IMR-90 (cell line): ENCODE data around the gene MAP2K2. TPM values are rescaled to one million over a fixed set of nuclear protein-coding genes. Genes with fewer than 3 reads are reported as not detected.

ENCODE experiments used
- ATAC-seq: fragments of 200-7000 bp; cut with Tn5 transposase; 2 replicates; pipeline ENCODE4 v1.9.1; 2020; ENCODE audit warnings: low read depth, mild to moderate bottlenecking, moderate library complexity
- BruUV-seq: library from RNA; stranded (reverse); fragments of 400-500 nt; replicated peaks from 2 replicates; lab custom pipeline; 2021; lab: Mats Ljungman, UMichigan
- CTCF ChIA-PET: fragments of 300-600 bp; formaldehyde crosslinking; extraction: SDS; loops from one replicate; lab custom pipeline; 2021; ENCODE audit warnings: antibody characterized with exemption; lab: Yijun Ruan, JAX
- POLR2A ChIA-PET: fragments of 300-600 bp; sonication (Branson Sonifier 250); formaldehyde crosslinking; loops from one replicate; lab custom pipeline; 2022; ENCODE audit warnings: antibody characterized with exemption; ENCODE audit not compliant: unreplicated experiment; lab: Charles Lee
- DNase-seq: peaks from one replicate; pipeline ENCODE4 v3.0.0; 2013
- H2AFZ ChIP-seq: replicated peaks from 2 replicates; pipeline ENCODE3; 2013; ENCODE audit warnings: low read length, mild to moderate bottlenecking; ENCODE audit not compliant: poor library complexity
- H2AK5ac ChIP-seq: 2 replicates; pipeline ENCODE4 v1.6.1; 2013; ENCODE audit warnings: low read depth, low read length, inconsistent platforms
- H2AK9ac ChIP-seq: replicated peaks from 2 replicates; pipeline ENCODE3; 2013; ENCODE audit warnings: mild to moderate bottlenecking, low read depth, low read length, moderate library complexity; ENCODE audit not compliant: poor library complexity
- H2BK120ac ChIP-seq: 2 replicates; pipeline ENCODE4 v1.6.1; 2013; ENCODE audit warnings: low read depth, low read length, inconsistent platforms
- H2BK15ac ChIP-seq: 3 replicates; pipeline ENCODE4 v1.6.1; 2013; ENCODE audit warnings: low read depth, low read length, inconsistent platforms
- H2BK20ac ChIP-seq: 2 replicates; pipeline ENCODE4 v1.6.1; 2013; ENCODE audit warnings: low read depth, mild to moderate bottlenecking, inconsistent platforms, low read length, moderate library complexity
- H2BK5ac ChIP-seq: 2 replicates; pipeline ENCODE4 v1.6.1; 2013; ENCODE audit warnings: mild to moderate bottlenecking, low read depth, low read length, inconsistent platforms; ENCODE audit not compliant: poor library complexity, severe bottlenecking
- H3K14ac ChIP-seq: replicated peaks from 2 replicates; pipeline ENCODE4 v1.6.1; 2013; ENCODE audit warnings: low read depth, low read length, inconsistent platforms
- H3K18ac ChIP-seq: 2 replicates; pipeline ENCODE4 v1.6.1; 2013; ENCODE audit warnings: low read depth, low read length, control low read depth
- H3K23ac ChIP-seq: 2 replicates; pipeline ENCODE4 v1.6.1; 2013; ENCODE audit warnings: low read depth, low read length, inconsistent platforms
- H3K27ac ChIP-seq: 2 replicates; pipeline ENCODE4 v1.5.1; 2013; ENCODE audit warnings: mild to moderate bottlenecking, control low read depth, low read length; ENCODE audit not compliant: insufficient read depth
- H3K27me3 ChIP-seq: 2 replicates; pipeline ENCODE4 v1.6.1; 2013; ENCODE audit warnings: low read length; ENCODE audit not compliant: control insufficient read depth, insufficient read depth
- H3K36me3 ChIP-seq: 2 replicates; pipeline ENCODE4 v1.6.1; 2013; ENCODE audit warnings: low read length, mixed read lengths; ENCODE audit not compliant: control insufficient read depth, insufficient read depth
- H3K4ac ChIP-seq: 2 replicates; pipeline ENCODE4 v1.6.1; 2013; ENCODE audit warnings: low read depth, low read length, inconsistent platforms
- H3K4me1 ChIP-seq: 2 replicates; pipeline ENCODE4 v1.6.1; 2013; ENCODE audit warnings: low read length, mixed read lengths; ENCODE audit not compliant: control insufficient read depth, insufficient read depth
- H3K4me2 ChIP-seq: 2 replicates; pipeline ENCODE4 v1.6.1; 2013; ENCODE audit warnings: low read depth, mild to moderate bottlenecking, control low read depth, low read length, moderate library complexity
- H3K4me3 ChIP-seq: 2 replicates; pipeline ENCODE4 v1.5.1; 2013; ENCODE audit warnings: low read depth, mild to moderate bottlenecking, control low read depth, low read length, moderate library complexity; ENCODE audit not compliant: insufficient read depth
- H3K56ac ChIP-seq: 2 replicates; pipeline ENCODE4 v1.6.1; 2013; ENCODE audit warnings: low read length, inconsistent platforms; ENCODE audit not compliant: insufficient read depth; ENCODE audit errors: extremely low read depth
- H3K79me1 ChIP-seq, 2 experiments: 2 replicates each; pipeline ENCODE4 v1.6.1; 2013; ENCODE audit warnings: low read length in 2 of 2, inconsistent platforms in 1 of 2, low read depth in 1 of 2
- H3K9ac ChIP-seq: 2 replicates; pipeline ENCODE4 v1.6.1; 2013; ENCODE audit warnings: low read depth, low read length, control low read depth
- H3K9me1 ChIP-seq: 2 replicates; pipeline ENCODE4 v1.6.1; 2013; ENCODE audit warnings: low read length, inconsistent platforms; ENCODE audit not compliant: insufficient read depth
- H3K9me3 ChIP-seq: 2 replicates; pipeline ENCODE4 v1.6.1; 2013; ENCODE audit warnings: low read length; ENCODE audit not compliant: control insufficient read depth, insufficient read depth
- H4K20me1 ChIP-seq: 2 replicates; pipeline ENCODE4 v1.6.1; 2013; ENCODE audit warnings: low read length, inconsistent platforms; ENCODE audit not compliant: insufficient read depth
- H4K5ac ChIP-seq: 2 replicates; pipeline ENCODE4 v1.6.1; 2013; ENCODE audit warnings: mild to moderate bottlenecking, low read depth, low read length, control low read depth
- H4K8ac ChIP-seq, 2 experiments: 2 replicates each; pipeline ENCODE4 v1.6.1; 2013; ENCODE audit warnings: low read depth in 2 of 2, low read length in 2 of 2, control low read depth in 1 of 2, inconsistent platforms in 1 of 2
- H4K91ac ChIP-seq: 2 replicates; pipeline ENCODE4 v1.6.1; 2013; ENCODE audit warnings: low read depth, low read length, inconsistent platforms; ENCODE audit not compliant: insufficient read depth
- BHLHE40 ChIP-seq: fragments of 150-350 bp; IDR thresholded peaks from 2 replicates; pipeline ENCODE4 v1.6.1; 2016; ENCODE audit warnings: mild to moderate bottlenecking, low read depth, low read length
- CHD1 ChIP-seq: IDR thresholded peaks from 2 replicates; pipeline ENCODE4 v1.6.1; 2012; ENCODE audit warnings: low read depth, low read length, improper control_type of control experiment
- CTCF ChIP-seq: conservative IDR thresholded peaks from 2 replicates; pipeline ENCODE4 v1.5.1; 2012; ENCODE audit warnings: mild to moderate bottlenecking, low read depth, low read length, improper control_type of control experiment
- FOS ChIP-seq: fragments of 150-350 bp; IDR thresholded peaks from 2 replicates; pipeline ENCODE4 v1.6.1; 2016; ENCODE audit warnings: low read depth, low read length
- MAFK ChIP-seq: IDR thresholded peaks from 2 replicates; pipeline ENCODE4 v1.6.1; 2012; ENCODE audit warnings: low read depth, low read length, improper control_type of control experiment
- MAZ ChIP-seq: IDR thresholded peaks from 2 replicates; pipeline ENCODE4 v1.6.1; 2012; ENCODE audit warnings: low read depth, mild to moderate bottlenecking, low read length, improper control_type of control experiment, moderate library complexity, borderline replicate concordance
- MXI1 ChIP-seq: IDR thresholded peaks from 2 replicates; pipeline ENCODE4 v1.6.1; 2012; ENCODE audit warnings: low read depth, mild to moderate bottlenecking, low read length, moderate library complexity, borderline replicate concordance
- NFE2L2 ChIP-seq: fragments of 150-350 bp; IDR thresholded peaks from 2 replicates; pipeline ENCODE4 v1.6.1; 2016; ENCODE audit warnings: low read depth, mild to moderate bottlenecking, low read length
- SMC3 ChIP-seq: fragments of 150-350 bp; IDR thresholded peaks from 2 replicates; pipeline ENCODE4 v1.6.1; 2016; ENCODE audit warnings: low read depth, mild to moderate bottlenecking, antibody characterized with exemption, low read length, moderate library complexity
- WGBS, 2 experiments: methylation state at CpG; one replicate each; pipeline versions ENCODE4 v1.1.5 to v1.1.7; 2013; ENCODE audit warnings: missing lambda C conversion rate in 2 of 2; ENCODE audit not compliant: insufficient read length in 1 of 2; ENCODE audit errors: extremely low coverage in 2 of 2; 5-methylcytosine and 5-hydroxymethylcytosine counted together
- dilution Hi-C: fragments of 300-500 bp; cut with HindIII; formaldehyde crosslinking; loops from one replicate; pipeline ENCODE4 v1.14.3; 2018; ENCODE audit warnings: low sequenced_read_pairs; ENCODE audit not compliant: unreplicated experiment
- in situ Hi-C: fragments of 300-500 bp; cut with MboI; formaldehyde crosslinking; loops from 3 replicates; pipeline ENCODE4 v1.14.3; 2019; ENCODE audit warnings: low sequenced_read_pairs, inconsistent platforms, mixed read lengths
- intact Hi-C: fragments of 100-400 bp; cut with micrococcal nuclease; formaldehyde crosslinking; loops from 2 replicates; pipeline ENCODE4 v1.10.0; 2022
- polyA plus RNA-seq, 3 experiments: library from polyadenylated mRNA; depleted of rRNA; stranded (reverse); fragments of >200 nt; gene quantifications; 2 replicates each; pipeline ENCODE4 v1.2.3, GENCODE V29; 2012; ENCODE audit warnings: low replicate concordance in 1 of 3
- total RNA-seq: library from RNA; depleted of rRNA; stranded (reverse); fragments of >200 nt; gene quantifications from 2 replicates; pipeline ENCODE4 v1.2.3, GENCODE V29; 2012
- TF ChIP-seq, protein P1 (sequence below): fragments of 150-350 bp; IDR thresholded peaks from 2 replicates; pipeline ENCODE4 v1.6.1; 2016; ENCODE audit warnings: low read depth, mild to moderate bottlenecking, low read length, moderate library complexity, borderline replicate concordance

The MAP2K2 gene
- total and polyA plus RNA-seq, 2 of the 4 experiments (the other 2 are of a cell fraction): 115 to 151 TPM

DNA sequence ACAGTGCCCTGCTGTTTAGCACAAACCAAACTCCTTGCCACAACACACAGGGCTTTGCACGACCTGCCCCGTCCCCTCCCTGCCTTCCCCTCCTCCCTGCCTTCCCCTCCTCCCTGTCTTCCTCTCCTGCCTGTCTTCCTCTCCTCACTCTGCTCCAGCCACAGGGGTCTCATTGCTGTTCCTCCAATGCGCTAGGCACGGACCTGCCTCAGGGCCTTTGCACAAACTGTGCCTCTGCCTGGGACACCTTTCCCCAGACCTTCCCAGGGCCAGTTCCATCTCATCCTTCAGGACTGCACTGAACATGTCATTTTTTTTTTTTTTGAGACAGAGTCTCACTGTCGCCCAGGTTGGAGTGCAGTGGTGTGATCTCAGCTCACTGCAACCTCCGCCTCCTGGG lies 27.7 kb upstream of the MAP2K2 start:
- H3K14ac ChIP-seq: no peak overlapping the region
- H3K27me3 ChIP-seq: peaks cover 22% of the 10 kb centered on the region
- H2AK9ac ChIP-seq: no peak overlapping the region
- H2BK5ac ChIP-seq: no peak overlapping the region
- ChIA-PET CTCF (no interaction called here), POLR2A (no interaction called here)
- intact Hi-C loops: no loop called here
- no peak overlapping the region for H3K4me2 ChIP-seq
- ATAC-seq: no peak
- BruUV-seq: no TSS peak
- no peak overlapping the region for H3K23ac ChIP-seq
- H3K36me3 ChIP-seq: no peaks in the 10 kb centered on the region
- H2AFZ ChIP-seq: no peak overlapping the region
- 35% methylated on average over 2 of the region's 6 CpGs; no CpG with 5 or more reads in 1 of the 2 experiments for WGBS, 2 experiments
- H3K4ac ChIP-seq: no peak overlapping the region
- no peak overlapping the region for H4K8ac ChIP-seq
- in situ Hi-C loops: no loop called here
- H3K9ac ChIP-seq: no peak overlapping the region
- no peak overlapping the region for H3K4me3 ChIP-seq
- no peaks in the 10 kb centered on the region for H3K9me1 ChIP-seq
- H3K27ac ChIP-seq: no peak overlapping the region
- no peaks in the 10 kb centered on the region; the same call in 1 of the 2 replicates for H4K20me1 ChIP-seq
- H3K56ac ChIP-seq: no peak overlapping the region
- TF ChIP-seq CHD1 (no peak), BHLHE40 (no peak), NFE2L2 (no peak), CTCF (no peak), MAZ (no peak), FOS (no peak), MAFK (no peak), SMC3 (no peak), MXI1 (no peak)
- TF ChIP-seq, protein P1, sequence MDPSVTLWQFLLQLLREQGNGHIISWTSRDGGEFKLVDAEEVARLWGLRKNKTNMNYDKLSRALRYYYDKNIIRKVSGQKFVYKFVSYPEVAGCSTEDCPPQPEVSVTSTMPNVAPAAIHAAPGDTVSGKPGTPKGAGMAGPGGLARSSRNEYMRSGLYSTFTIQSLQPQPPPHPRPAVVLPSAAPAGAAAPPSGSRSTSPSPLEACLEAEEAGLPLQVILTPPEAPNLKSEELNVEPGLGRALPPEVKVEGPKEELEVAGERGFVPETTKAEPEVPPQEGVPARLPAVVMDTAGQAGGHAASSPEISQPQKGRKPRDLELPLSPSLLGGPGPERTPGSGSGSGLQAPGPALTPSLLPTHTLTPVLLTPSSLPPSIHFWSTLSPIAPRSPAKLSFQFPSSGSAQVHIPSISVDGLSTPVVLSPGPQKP: no peak
- H2BK120ac ChIP-seq: no peak overlapping the region
- H2BK15ac ChIP-seq: no peak overlapping the region
- H2BK20ac ChIP-seq: no peak overlapping the region
- dilution Hi-C loops: no loop called here
- no peak overlapping the region for H4K91ac ChIP-seq
- no peaks in the 10 kb centered on the region for H3K79me1 ChIP-seq
- H2AK5ac ChIP-seq: no peak overlapping the region
- H4K5ac ChIP-seq: no peak overlapping the region
- no peak overlapping the region for H3K18ac ChIP-seq
- H3K4me1 ChIP-seq: no peaks in the 10 kb centered on the region
- no peaks in the 10 kb centered on the region for H3K9me3 ChIP-seq
- no peak for DNase-seq
